ENCODE data around the gene SOWAHA.

DNA sequence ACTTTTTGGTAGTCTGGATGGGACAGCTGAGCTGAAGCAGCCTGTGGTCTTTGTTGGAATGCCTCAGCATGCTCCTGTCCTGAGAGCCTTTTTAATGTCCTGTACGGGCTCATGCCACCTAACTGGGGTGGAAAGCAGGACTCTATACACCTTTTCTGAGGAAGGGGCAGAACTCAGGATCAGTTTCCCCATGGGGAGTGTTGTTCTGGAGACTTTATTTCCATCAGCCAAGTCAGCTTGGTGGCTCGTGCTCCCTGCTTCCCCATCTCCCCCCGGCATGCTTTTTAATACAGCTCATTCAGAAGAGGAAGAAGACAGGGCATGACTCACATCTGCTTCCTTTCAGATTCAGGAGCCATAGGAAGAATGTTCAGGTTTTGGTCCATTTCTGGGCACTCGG is 31.0 kb upstream of the SOWAHA start:
- TF ChIP-seq, protein P1, sequence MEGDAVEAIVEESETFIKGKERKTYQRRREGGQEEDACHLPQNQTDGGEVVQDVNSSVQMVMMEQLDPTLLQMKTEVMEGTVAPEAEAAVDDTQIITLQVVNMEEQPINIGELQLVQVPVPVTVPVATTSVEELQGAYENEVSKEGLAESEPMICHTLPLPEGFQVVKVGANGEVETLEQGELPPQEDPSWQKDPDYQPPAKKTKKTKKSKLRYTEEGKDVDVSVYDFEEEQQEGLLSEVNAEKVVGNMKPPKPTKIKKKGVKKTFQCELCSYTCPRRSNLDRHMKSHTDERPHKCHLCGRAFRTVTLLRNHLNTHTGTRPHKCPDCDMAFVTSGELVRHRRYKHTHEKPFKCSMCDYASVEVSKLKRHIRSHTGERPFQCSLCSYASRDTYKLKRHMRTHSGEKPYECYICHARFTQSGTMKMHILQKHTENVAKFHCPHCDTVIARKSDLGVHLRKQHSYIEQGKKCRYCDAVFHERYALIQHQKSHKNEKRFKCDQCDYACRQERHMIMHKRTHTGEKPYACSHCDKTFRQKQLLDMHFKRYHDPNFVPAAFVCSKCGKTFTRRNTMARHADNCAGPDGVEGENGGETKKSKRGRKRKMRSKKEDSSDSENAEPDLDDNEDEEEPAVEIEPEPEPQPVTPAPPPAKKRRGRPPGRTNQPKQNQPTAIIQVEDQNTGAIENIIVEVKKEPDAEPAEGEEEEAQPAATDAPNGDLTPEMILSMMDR (IDR thresholded peaks at IDR 0.05): no peak
- TF ChIP-seq POLR2AphosphoS5 (IDR thresholded peaks at IDR 0.05): no peak
- no peak for TF ChIP-seq POLR2A (IDR thresholded peaks at IDR 0.05)

All from prostate gland (tissue), 2 donors.